Keratinocyte (primary cell): ENCODE results near the gene DENND1A.

Experiments
- CTCF ChIP-seq, 3 experiments: IDR thresholded peaks in 1 of 3; conservative IDR thresholded peaks in 1 of 3; optimal IDR thresholded peaks in 1 of 3; 2 replicates in 2 of 3; 3 replicates in 1 of 3; pipeline versions ENCODE3 to v1.5.1; 2011; ENCODE audit warnings: low read length in 3 of 3, mild to moderate bottlenecking in 3 of 3, moderate library complexity in 2 of 3, control low read depth in 1 of 3, inconsistent platforms in 1 of 3; ENCODE audit not compliant: insufficient read depth in 2 of 3; ENCODE audit errors: extremely low read depth in 1 of 3
- EZH2 ChIP-seq: IDR thresholded peaks from one replicate; pipeline ENCODE4 v1.6.1; 2012; ENCODE audit warnings: inconsistent platforms, mild to moderate bottlenecking, low read length, moderate library complexity

- TF ChIP-seq EZH2: no peak
- no peak for TF ChIP-seq CTCF (optimal IDR thresholded peaks at IDR 0.05 in 1 of 3, IDR thresholded peaks at IDR 0.05 in 1 of 3, conservative IDR thresholded peaks at IDR 0.05 in 1 of 3; ENCODE audit: extremely low read depth in 1 of 3, insufficient read depth in 2 of 3, low read length in 3 of 3)
Observed at GRCh38 chr9:123792501-123792900, 137.4 kb downstream of the DENND1A start.
